Measurements from ENCODE around the gene MYRFL. TPM values are rescaled to one million over a fixed set of nuclear protein-coding genes. Genes with fewer than 3 reads are reported as not detected.
"Not testable (repeated sequence)": the region's sequence is repeated elsewhere in the genome, so short reads cannot be mapped to it uniquely, and the experiment has no call there.

MYRFL gene
- total and polyA plus RNA-seq, 11 donors, result 0.13 to 0.96 (median 0.44) TPM; not detected in 2

- H3K4me1 ChIP-seq, result no peaks in the 10 kb centered on the region
- DNase-seq (no peak), ATAC-seq (no peak)
- intact Hi-C loops (cut with DNase I), result no loop called here
- H3K9me3 ChIP-seq, result peaks cover 0 to 3% (median 0%) of the 10 kb centered on the region in 12 donors
- no peaks in the 10 kb centered on the region for H3K27me3 ChIP-seq
- H3K4me3 ChIP-seq, result no peak overlapping the region
- H3K36me3 ChIP-seq, result no peaks in the 10 kb centered on the region
- TF ChIP-seq POLR2A (IDR thresholded peaks at IDR 0.05) (no peak), CTCF (IDR thresholded peaks at IDR 0.05) (no peak)
- no peak overlapping the region for H3K27ac ChIP-seq
Measured at GRCh38 chr12:69846976-69847375, 21.9 kb downstream of the MYRFL start.

GRCh38 chr12:69851976-69852375 lies 26.9 kb downstream of the MYRFL start:
- 75 to 91% (median 85%) methylated on average over 2 of the region's 2 CpGs for WGBS, 4 donors
- H3K36me3 ChIP-seq, result no peaks in the 10 kb centered on the region
- no peak overlapping the region for H3K4me3 ChIP-seq
- intact Hi-C loops (cut with DNase I), result no loop called here
- no peak for ATAC-seq
- TF ChIP-seq CTCF (IDR thresholded peaks at IDR 0.05), result no peak
- no peak for TF ChIP-seq POLR2A (IDR thresholded peaks at IDR 0.05)
- H3K27ac ChIP-seq, result no peak overlapping the region
- no peaks in the 10 kb centered on the region for H3K4me1 ChIP-seq
- H3K9me3 ChIP-seq, result peaks cover 0 to 19% (median 0%) of the 10 kb centered on the region in 12 donors
- DNase-seq, result no peak
- H3K27me3 ChIP-seq, result no peaks in the 10 kb centered on the region

GRCh38 chr12:69853176-69853961 lies 28.3 kb downstream of the MYRFL start:
- ATAC-seq; H3K4me3 ChIP-seq; H3K27ac ChIP-seq; intact Hi-C loops (cut with DNase I); H3K27me3 ChIP-seq; H3K4me1 ChIP-seq; DNase-seq; H3K36me3 ChIP-seq: not testable (repeated sequence)
- WGBS, 4 donors, result 96 to 99% (median 97%) methylated on average over 18 to 61 of the region's 61 CpGs
- H3K9me3 ChIP-seq, result peaks cover 0 to 33% (median 0%) of the 10 kb centered on the region in 12 donors

GRCh38 chr12:69866698-69867097 lies 41.7 kb downstream of the MYRFL start:
- Histone ChIP-seq H3K27me3 (no peaks in the 10 kb centered on the region), H3K4me3 (no peak overlapping the region), H3K36me3 (no peaks in the 10 kb centered on the region), H3K4me1 (no peaks in the 10 kb centered on the region), H3K9me3 (no peaks in the 10 kb centered on the region), H3K27ac (no peak overlapping the region)
- ATAC-seq, result no peak
- intact Hi-C loops (cut with DNase I), result no loop called here
- 86 to 95% (median 92%) methylated on average over 4 of the region's 4 CpGs for WGBS, 4 donors
- TF ChIP-seq POLR2A (IDR thresholded peaks at IDR 0.05), result no peak
- no peak for TF ChIP-seq CTCF (IDR thresholded peaks at IDR 0.05)
- DNase-seq, result no peak

- H3K4me3 ChIP-seq, result no peak overlapping the region
- no peaks in the 10 kb centered on the region for H3K27me3 ChIP-seq
- no peaks in the 10 kb centered on the region for H3K4me1 ChIP-seq
- ATAC-seq (no peak), DNase-seq (no peak)
- no peaks in the 10 kb centered on the region for H3K36me3 ChIP-seq
- TF ChIP-seq POLR2A (IDR thresholded peaks at IDR 0.05) (no peak), CTCF (IDR thresholded peaks at IDR 0.05) (no peak)
- no peaks in the 10 kb centered on the region for H3K9me3 ChIP-seq
- WGBS, 4 donors, result 89 to 96% (median 93%) methylated on average over 9 of the region's 9 CpGs
- H3K27ac ChIP-seq, result no peak overlapping the region
- intact Hi-C loops (cut with DNase I), result no loop called here
Measured at GRCh38 chr12:69868695-69869094, 43.7 kb downstream of the MYRFL start.
